Neural progenitor cell (in vitro differentiated cells): Measurements from ENCODE around the gene SOCS2. TPM values are rescaled to one million over a fixed set of nuclear protein-coding genes. Genes with fewer than 3 reads are reported as not detected.

Experiments
- DNase-seq: peaks from one replicate; pipeline ENCODE4 v3.0.0-alpha.2; 2016; ENCODE audit warnings: low spot score
- H2AFZ ChIP-seq: fragments of 200-600 bp; sonication (generic); replicated peaks from 2 replicates; pipeline ENCODE4 v1.6.1; 2016; ENCODE audit warnings: antibody characterized with exemption
- H3F3A ChIP-seq: fragments of 200-600 bp; sonication (generic); 2 replicates; pipeline ENCODE4 v1.6.1; 2016; ENCODE audit warnings: antibody characterized with exemption, low read depth
- H3K27ac ChIP-seq: fragments of 200-600 bp; sonication (generic); 2 replicates; pipeline ENCODE4 v1.5.1; 2016; ENCODE audit warnings: mild to moderate bottlenecking
- H3K27me3 ChIP-seq: fragments of 200-600 bp; sonication (generic); 2 replicates; pipeline ENCODE4 v1.6.1; 2016; ENCODE audit warnings: mild to moderate bottlenecking, moderate library complexity
- H3K36me3 ChIP-seq: fragments of 200-600 bp; sonication (generic); 2 replicates; pipeline ENCODE4 v1.5.1; 2016
- H3K4me1 ChIP-seq: fragments of 200-600 bp; sonication (generic); 2 replicates; pipeline ENCODE4 v1.6.1; 2016; ENCODE audit warnings: mixed run types
- H3K4me2 ChIP-seq: fragments of 200-600 bp; sonication (generic); 2 replicates; pipeline ENCODE4 v1.6.1; 2016
- H3K4me3 ChIP-seq: fragments of 200-600 bp; sonication (generic); 2 replicates; pipeline ENCODE4 v1.5.1; 2016
- H3K79me2 ChIP-seq: fragments of 200-600 bp; sonication (generic); 2 replicates; pipeline ENCODE4 v1.6.1; 2016; ENCODE audit warnings: low read depth
- H3K9ac ChIP-seq: fragments of 200-600 bp; sonication (generic); 2 replicates; pipeline ENCODE4 v1.6.1; 2016
- H3K9me3 ChIP-seq: fragments of 200-600 bp; sonication (generic); 2 replicates; pipeline ENCODE4 v1.5.1; 2016; ENCODE audit warnings: low read depth
- H4K20me1 ChIP-seq: fragments of 200-600 bp; sonication (generic); 2 replicates; pipeline ENCODE4 v1.6.1; 2016; ENCODE audit warnings: low read depth
- H3K27ac Mint-ChIP-seq: 3 replicates; pipeline ENCODE4 v1.8.0; 2021; ENCODE audit warnings: mixed read lengths
- H3K27me3 Mint-ChIP-seq: 2 replicates; pipeline ENCODE4 v1.8.0; 2022; ENCODE audit warnings: low read depth, mild to moderate bottlenecking, inconsistent platforms, moderate library complexity, mixed read lengths; ENCODE audit not compliant: insufficient read depth
- H3K36me3 Mint-ChIP-seq: 3 replicates; pipeline ENCODE4 v1.8.0; 2021; ENCODE audit warnings: mixed read lengths
- H3K4me1 Mint-ChIP-seq: 3 replicates; pipeline ENCODE4 v1.8.0; 2021; ENCODE audit warnings: mixed read lengths
- H3K4me3 Mint-ChIP-seq: 3 replicates; pipeline ENCODE4 v1.8.0; 2021; ENCODE audit warnings: mild to moderate bottlenecking, moderate library complexity, mixed read lengths
- H3K9me3 Mint-ChIP-seq: 3 replicates; pipeline ENCODE4 v1.8.0; 2020; ENCODE audit warnings: mixed read lengths
- CTCF ChIP-seq: fragments of 200-600 bp; sonication (generic); IDR thresholded peaks from 2 replicates; pipeline ENCODE4 v1.5.1; 2017; ENCODE audit warnings: antibody characterized with exemption, mild to moderate bottlenecking
- EZH2 ChIP-seq: fragments of 200-600 bp; sonication (generic); IDR thresholded peaks from 2 replicates; pipeline ENCODE4 v1.6.1; 2017; ENCODE audit warnings: antibody characterized with exemption, mild to moderate bottlenecking, moderate library complexity
- EZH2phosphoT487 ChIP-seq: fragments of 200-600 bp; sonication (generic); IDR thresholded peaks from 2 replicates; pipeline ENCODE4 v1.6.1; 2017; ENCODE audit warnings: antibody characterized with exemption
- total RNA-seq: library from RNA; depleted of rRNA; stranded (reverse); fragments of >200 nt; gene quantifications from 2 replicates; pipeline ENCODE4 v1.2.3, GENCODE V29; 2015; ENCODE audit warnings: low replicate concordance

SOCS2 gene
- total RNA-seq, 1 donor from 2014 or later, result 4.9 TPM

GRCh38 chr12:93580682-93581081, 8.2 kb downstream of the SOCS2 start:
- H3K4me1 Mint-ChIP-seq, result no peaks in the 10 kb centered on the region
- Histone ChIP-seq H3K9me3 (no peaks in the 10 kb centered on the region), H3K27me3 (peaks cover 22% of the 10 kb centered on the region), H4K20me1 (no peaks in the 10 kb centered on the region), H3K4me3 (no peak overlapping the region), H3K36me3 (no peaks in the 10 kb centered on the region), H3K27ac (no peak overlapping the region), H3K4me2 (no peak overlapping the region), H3K4me1 (peaks cover 11% of the 10 kb centered on the region), H2AFZ (no peak overlapping the region), H3F3A (no peaks in the 10 kb centered on the region), H3K9ac (no peak overlapping the region), H3K79me2 (no peaks in the 10 kb centered on the region)
- H3K36me3 Mint-ChIP-seq, result peaks cover 3% of the 10 kb centered on the region
- no peaks in the 10 kb centered on the region for H3K27me3 Mint-ChIP-seq
- H3K9me3 Mint-ChIP-seq, result no peaks in the 10 kb centered on the region
- H3K4me3 Mint-ChIP-seq, result no peak overlapping the region
- no peak for DNase-seq
- TF ChIP-seq EZH2 (no peak), EZH2phosphoT487 (no peak), CTCF (no peak)
- no peak overlapping the region for H3K27ac Mint-ChIP-seq

GRCh38 chr12:93581370-93581769, 8.9 kb downstream of the SOCS2 start:
- H3K9me3 Mint-ChIP-seq, result no peaks in the 10 kb centered on the region
- Histone ChIP-seq H3K36me3 (no peaks in the 10 kb centered on the region), H3K27ac (no peak overlapping the region), H3K9ac (no peak overlapping the region), H3K79me2 (no peaks in the 10 kb centered on the region), H2AFZ (no peak overlapping the region), H4K20me1 (no peaks in the 10 kb centered on the region), H3F3A (no peaks in the 10 kb centered on the region), H3K4me2 (no peak overlapping the region), H3K9me3 (no peaks in the 10 kb centered on the region), H3K4me1 (peaks cover 11% of the 10 kb centered on the region), H3K27me3 (peaks cover 15% of the 10 kb centered on the region), H3K4me3 (no peak overlapping the region)
- H3K27ac Mint-ChIP-seq, result no peak overlapping the region
- H3K36me3 Mint-ChIP-seq, result peaks cover 3% of the 10 kb centered on the region
- no peak for DNase-seq
- TF ChIP-seq EZH2phosphoT487 (no peak), CTCF (no peak), EZH2 (no peak)
- H3K4me3 Mint-ChIP-seq, result no peak overlapping the region
- H3K4me1 Mint-ChIP-seq, result no peaks in the 10 kb centered on the region
- no peaks in the 10 kb centered on the region for H3K27me3 Mint-ChIP-seq

- no peak overlapping the region for H3K4me3 ChIP-seq
- H3K9ac ChIP-seq, result no peak overlapping the region
- Mint-ChIP-seq H3K27me3 (no peaks in the 10 kb centered on the region), H3K36me3 (peaks cover 3% of the 10 kb centered on the region), H3K4me3 (no peak overlapping the region), H3K9me3 (no peaks in the 10 kb centered on the region), H3K27ac (no peak overlapping the region), H3K4me1 (no peaks in the 10 kb centered on the region)
- H3K79me2 ChIP-seq, result no peaks in the 10 kb centered on the region
- H3K4me2 ChIP-seq, result no peak overlapping the region
- H2AFZ ChIP-seq, result no peak overlapping the region
- H3K27me3 ChIP-seq, result peaks cover 6% of the 10 kb centered on the region
- H3K4me1 ChIP-seq, result peaks cover 11% of the 10 kb centered on the region
- TF ChIP-seq EZH2, result no peak
- no peak for TF ChIP-seq EZH2phosphoT487
- no peak for TF ChIP-seq CTCF
- H4K20me1 ChIP-seq, result no peaks in the 10 kb centered on the region
- no peaks in the 10 kb centered on the region for H3K36me3 ChIP-seq
- no peaks in the 10 kb centered on the region for H3F3A ChIP-seq
- H3K27ac ChIP-seq, result no peak overlapping the region
- H3K9me3 ChIP-seq, result no peaks in the 10 kb centered on the region
- no peak for DNase-seq
Observed at GRCh38 chr12:93582351-93582750, 9.9 kb downstream of the SOCS2 start.
